Lower leg skin (tissue), 3 donors: ENCODE measurements around the gene BTNL9.

Source experiments
- POLR2A ChIP-seq, 2 donors: fragments of 450-650 bp; IDR thresholded peaks; one replicate each; pipeline ENCODE4 v1.6.1; 2016 to 2017; ENCODE audit warnings: antibody characterized with exemption in 2 of 2, mild to moderate bottlenecking in 1 of 2, moderate library complexity in 1 of 2
- TF ChIP-seq, protein P1 (sequence below), 3 donors: fragments of 450-650 bp; IDR thresholded peaks; one replicate each; pipeline ENCODE4 v1.5.1; 2016; ENCODE audit warnings: antibody characterized with exemption in 3 of 3, mild to moderate bottlenecking in 3 of 3, moderate library complexity in 2 of 3

GRCh38 chr5:181027452-181028031, 12.5 kb upstream of the BTNL9 start:
- TF ChIP-seq, protein P1, sequence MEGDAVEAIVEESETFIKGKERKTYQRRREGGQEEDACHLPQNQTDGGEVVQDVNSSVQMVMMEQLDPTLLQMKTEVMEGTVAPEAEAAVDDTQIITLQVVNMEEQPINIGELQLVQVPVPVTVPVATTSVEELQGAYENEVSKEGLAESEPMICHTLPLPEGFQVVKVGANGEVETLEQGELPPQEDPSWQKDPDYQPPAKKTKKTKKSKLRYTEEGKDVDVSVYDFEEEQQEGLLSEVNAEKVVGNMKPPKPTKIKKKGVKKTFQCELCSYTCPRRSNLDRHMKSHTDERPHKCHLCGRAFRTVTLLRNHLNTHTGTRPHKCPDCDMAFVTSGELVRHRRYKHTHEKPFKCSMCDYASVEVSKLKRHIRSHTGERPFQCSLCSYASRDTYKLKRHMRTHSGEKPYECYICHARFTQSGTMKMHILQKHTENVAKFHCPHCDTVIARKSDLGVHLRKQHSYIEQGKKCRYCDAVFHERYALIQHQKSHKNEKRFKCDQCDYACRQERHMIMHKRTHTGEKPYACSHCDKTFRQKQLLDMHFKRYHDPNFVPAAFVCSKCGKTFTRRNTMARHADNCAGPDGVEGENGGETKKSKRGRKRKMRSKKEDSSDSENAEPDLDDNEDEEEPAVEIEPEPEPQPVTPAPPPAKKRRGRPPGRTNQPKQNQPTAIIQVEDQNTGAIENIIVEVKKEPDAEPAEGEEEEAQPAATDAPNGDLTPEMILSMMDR (IDR thresholded peaks at IDR 0.05) = no peak
- TF ChIP-seq POLR2A (IDR thresholded peaks at IDR 0.05) = no peak
